ENCODE results near the gene TTLL9. TPM values are rescaled to one million over a fixed set of nuclear protein-coding genes. Genes with fewer than 3 reads are reported as not detected.

The TTLL9 gene
- total RNA-seq, 6 donors from 2014 or later, result 0.31 to 20.7 (median 4.4) TPM

- WGBS, 2 donors, result 39 to 67% methylated on average over 1 of the region's 1 CpG
- peaks cover 0 to 8% (median 3%) of the 10 kb centered on the region in 4 donors for H3K36me3 ChIP-seq
- TF ChIP-seq POLR2AphosphoS5 (IDR thresholded peaks at IDR 0.05) (no peak), CTCF (IDR thresholded peaks at IDR 0.05) (no peak), EP300 (IDR thresholded peaks at IDR 0.05) (no peak), POLR2A (IDR thresholded peaks at IDR 0.05) (no peak)
- no peaks in the 10 kb centered on the region for H3K9me3 ChIP-seq
- no peak overlapping the region for H3K4me3 ChIP-seq
- no peak overlapping the region for H3K27ac ChIP-seq
- no peak for ATAC-seq (ENCODE audit: low FRiP score in 2 of 2)
- H3K27me3 ChIP-seq, result no peaks in the 10 kb centered on the region
- no peak for DNase-seq
- no peaks in the 10 kb centered on the region for H3K4me1 ChIP-seq
These were observed 67.4 kb downstream of the TTLL9 start for GRCh38 chr20:31937820-31938219.

- H3K4me3 ChIP-seq, result no peak overlapping the region
- no peaks in the 10 kb centered on the region for H3K9me3 ChIP-seq
- no peak for ATAC-seq (ENCODE audit: low FRiP score in 2 of 2)
- TF ChIP-seq EP300 (IDR thresholded peaks at IDR 0.05) (no peak), POLR2A (IDR thresholded peaks at IDR 0.05) (no peak), CTCF (IDR thresholded peaks at IDR 0.05) (no peak), POLR2AphosphoS5 (IDR thresholded peaks at IDR 0.05) (no peak)
- peaks cover 0 to 26% (median 11%) of the 10 kb centered on the region in 4 donors for H3K36me3 ChIP-seq
- 91 to 94% methylated on average over 2 of the region's 2 CpGs for WGBS, 2 donors
- no peaks in the 10 kb centered on the region for H3K4me1 ChIP-seq
- H3K27ac ChIP-seq, result no peak overlapping the region
- H3K27me3 ChIP-seq, result no peaks in the 10 kb centered on the region
- DNase-seq, result no peak
These were observed 69.2 kb downstream of the TTLL9 start for GRCh38 chr20:31939661-31940060.

GRCh38 chr20:31943052-31943471 is 72.6 kb downstream of the TTLL9 start:
- DNase-seq (no peak), ATAC-seq (ENCODE audit: low FRiP score in 2 of 2) (no peak)
- TF ChIP-seq CTCF (IDR thresholded peaks at IDR 0.05) (no peak), EP300 (IDR thresholded peaks at IDR 0.05) (no peak), POLR2A (IDR thresholded peaks at IDR 0.05) (no peak), POLR2AphosphoS5 (IDR thresholded peaks at IDR 0.05) (no peak)
- 29 to 74% methylated on average over 1 to 2 of the region's 2 CpGs for WGBS, 2 donors
- peaks cover 0 to 3% (median 0%) of the 10 kb centered on the region in 4 donors for H3K9me3 ChIP-seq
- H3K27me3 ChIP-seq, result no peaks in the 10 kb centered on the region
- H3K4me3 ChIP-seq, result no peak overlapping the region
- peaks cover 11 to 60% (median 45%) of the 10 kb centered on the region in 4 donors for H3K36me3 ChIP-seq
- H3K27ac ChIP-seq, result no peak overlapping the region
- H3K4me1 ChIP-seq, result no peaks in the 10 kb centered on the region

GRCh38 chr20:31945319-31945718 is 74.9 kb downstream of the TTLL9 start:
- no peak overlapping the region for H3K4me3 ChIP-seq
- ATAC-seq (ENCODE audit: low FRiP score in 2 of 2) (no peak), DNase-seq (no peak)
- H3K36me3 ChIP-seq, result peaks cover 19 to 75% (median 57%) of the 10 kb centered on the region in 4 donors
- peaks cover under 1 to 6% (median 4%) of the 10 kb centered on the region in 4 donors for H3K4me1 ChIP-seq
- WGBS, 2 donors, result 65 to 82% methylated on average over 2 to 4 of the region's 4 CpGs
- no peak overlapping the region for H3K27ac ChIP-seq
- no peak for TF ChIP-seq POLR2AphosphoS5 (IDR thresholded peaks at IDR 0.05)
- no peak for TF ChIP-seq EP300 (IDR thresholded peaks at IDR 0.05)
- TF ChIP-seq CTCF (IDR thresholded peaks at IDR 0.05), result no peak
- TF ChIP-seq POLR2A (IDR thresholded peaks at IDR 0.05), result no peak
- no peaks in the 10 kb centered on the region for H3K27me3 ChIP-seq
- H3K9me3 ChIP-seq, result peaks cover 0 to 4% (median 0%) of the 10 kb centered on the region in 4 donors

- Histone ChIP-seq H3K27ac (no peak overlapping the region), H3K4me1 (peaks cover 6 to 11% (median 9%) of the 10 kb centered on the region in 4 donors), H3K9me3 (peaks cover 0 to 4% (median 0%) of the 10 kb centered on the region in 4 donors), H3K27me3 (no peaks in the 10 kb centered on the region), H3K4me3 (no peak overlapping the region), H3K36me3 (peaks cover 19 to 75% (median 57%) of the 10 kb centered on the region in 4 donors)
- TF ChIP-seq POLR2AphosphoS5 (IDR thresholded peaks at IDR 0.05) (no peak), CTCF (IDR thresholded peaks at IDR 0.05) (no peak), EP300 (IDR thresholded peaks at IDR 0.05) (no peak), POLR2A (IDR thresholded peaks at IDR 0.05) (no peak)
- DNase-seq, result peak in 1 of 2 donors; percentile 24
- ATAC-seq (ENCODE audit: low FRiP score in 2 of 2), result no peak
- 70 to 83% methylated on average over 3 of the region's 6 CpGs for WGBS, 2 donors
These were observed 75.4 kb downstream of the TTLL9 start for GRCh38 chr20:31945785-31946184.

Data from upper lobe of left lung (tissue), 6 donors.